ENCODE data around the gene NCBP2L. TPM values are rescaled to one million over a fixed set of nuclear protein-coding genes. Genes with fewer than 3 reads are reported as not detected.

NCBP2L gene
- total and polyA plus RNA-seq, 2 of the 8 experiments (the other 6 are each of a cell fraction or from before 2014, with no cell fraction given) = not detected

GRCh38 chrX:107764845-107765608 lies 12.5 kb upstream of the NCBP2L start:
- ChIA-PET CTCF (ENCODE audit: partially characterized antibody) (interaction anchor here (1.5 to 3.1 kb wide), 2 partner anchors 24 to 109 kb away, joined by 3 to 12 read pairs; no protein-coding TSS in a partner anchor), POLR2A (ENCODE audit: partially characterized antibody) (no interaction called here)
- Histone ChIP-seq H3K14ac (ENCODE audit: insufficient read length) (no peak overlapping the region), H2BK120ac (replicated peaks; ENCODE audit: low read depth, low read length) (no peak overlapping the region), H3K18ac (ENCODE audit: extremely low read depth, low read length) (no peak overlapping the region), H3K79me2 (ENCODE audit: control insufficient read depth in 1 of 2, insufficient read depth in 2 of 2, low read length in 2 of 2) (no peaks in the 10 kb centered on the region), H4K5ac (ENCODE audit: insufficient read length, low read depth, low read length) (no peak overlapping the region), H4K91ac (replicated peaks; ENCODE audit: insufficient read length, low read length) (no peak overlapping the region), H2BK12ac (ENCODE audit: low read depth, low read length) (no peak overlapping the region), H4K20me1 (replicated peaks in 1 of 2; ENCODE audit: control insufficient read depth in 1 of 2, insufficient read depth in 2 of 2, low read length in 2 of 2) (no peaks in the 10 kb centered on the region), H3K4me3 (ENCODE audit: extremely low read depth in 1 of 4, insufficient read depth in 2 of 4, low read depth in 3 of 4, low read length in 4 of 4) (no peak overlapping the region), H2AK5ac (ENCODE audit: low read depth, low read length) (no peak overlapping the region), H4K8ac (ENCODE audit: extremely low read depth, insufficient read depth, low read length) (no peak overlapping the region), H3K56ac (replicated peaks; ENCODE audit: insufficient read length, low read depth, low read length) (no peak overlapping the region), H3K27ac (ENCODE audit: low read depth, low read length) (no peak overlapping the region), H3K23me2 (ENCODE audit: low read depth, low read length) (no peaks in the 10 kb centered on the region), H2BK15ac (ENCODE audit: low read length) (no peak overlapping the region), H3K23ac (ENCODE audit: insufficient read length) (no peak overlapping the region), H2BK5ac (ENCODE audit: low read depth, low read length) (no peak overlapping the region), H3K36me3 (ENCODE audit: control insufficient read depth in 2 of 4, insufficient read depth in 4 of 4, low read length in 3 of 4) (no peaks in the 10 kb centered on the region), H3K4me1 (replicated peaks in 1 of 4; ENCODE audit: control insufficient read depth in 3 of 4, insufficient read depth in 4 of 4, low read length in 3 of 4) (peaks cover 0 to 2% (median 0%) of the 10 kb centered on the region in 4 experiments; a peak in 1 of 7 replicates), H3K79me1 (ENCODE audit: low read depth, low read length) (no peaks in the 10 kb centered on the region), H3K27me3 (replicated peaks in 1 of 4; ENCODE audit: control insufficient read depth in 3 of 4, extremely low read depth in 1 of 4, insufficient read depth in 3 of 4, low read length in 3 of 4) (no peaks in the 10 kb centered on the region; a peak in 1 of 7 replicates), H2AFZ (ENCODE audit: low read length) (no peak overlapping the region), H3K4me2 (ENCODE audit: insufficient read depth in 1 of 2, low read depth in 2 of 2, low read length in 2 of 2) (no peak overlapping the region), H2BK20ac (ENCODE audit: low read length) (no peak overlapping the region), H3K4ac (replicated peaks; ENCODE audit: insufficient read length, low read depth, low read length) (no peak overlapping the region), H3K9me3 (ENCODE audit: insufficient read depth in 2 of 2, low read depth in 1 of 2, low read length in 1 of 2) (no peaks in the 10 kb centered on the region), H3K9ac (replicated peaks in 1 of 4; ENCODE audit: extremely low read depth in 1 of 4, low read depth in 3 of 4, low read length in 3 of 4) (no peak overlapping the region)
- FAIRE-seq (no peak), DNase-seq (ENCODE audit: low read depth in 1 of 2, low spot score in 2 of 2) (no peak)
- TF ChIP-seq EGR1 (IDR thresholded peaks at IDR 0.05; ENCODE audit: borderline replicate concordance, low read depth, low read length) (no peak), ATF2 (IDR thresholded peaks at IDR 0.05; ENCODE audit: low read length) (no peak), SIRT6 (IDR thresholded peaks at IDR 0.05; ENCODE audit: low read length) (no peak), CBX8 (IDR thresholded peaks at IDR 0.05; ENCODE audit: borderline replicate concordance, low read depth, low read length) (no peak), EZH2 (IDR thresholded peaks at IDR 0.05; ENCODE audit: low read depth, low read length, severe bottlenecking) (no peak)
- WGBS, 2 experiments (ENCODE audit: extremely low coverage in 1 of 2, insufficient coverage in 1 of 2, insufficient read length in 1 of 2, insufficient replicate concordance in 2 of 2, low coverage in 1 of 2, low lambda C conversion rate in 2 of 2, missing lambda C conversion rate in 1 of 2) = 93% methylated on average over 10 of the region's 11 CpGs; no CpG with 5 or more reads in 1 of the 2 experiments
